SK-N-MC (cell line): ENCODE data around the gene TRIM49D1.
"Not testable (repeated sequence)": the region's sequence is repeated elsewhere in the genome, so short reads cannot be mapped to it uniquely, and the experiment has no call there.

Experiments
- EZH2 ChIP-seq: fragments of 200-600 bp; sonication (generic); IDR thresholded peaks from one replicate; pipeline ENCODE4 v1.6.1; 2017; ENCODE audit warnings: antibody characterized with exemption
- FOXP2 ChIP-seq: optimal IDR thresholded peaks from 2 replicates; pipeline ENCODE3; 2011; ENCODE audit warnings: mild to moderate bottlenecking, moderate library complexity; ENCODE audit not compliant: insufficient read depth; ENCODE audit errors: extremely low read length, control extremely low read depth
- POLR2AphosphoS5 ChIP-seq: IDR thresholded peaks from 2 replicates; pipeline ENCODE4 v1.6.1; 2012; ENCODE audit warnings: mild to moderate bottlenecking, low read depth, low read length, borderline replicate concordance

DNA sequence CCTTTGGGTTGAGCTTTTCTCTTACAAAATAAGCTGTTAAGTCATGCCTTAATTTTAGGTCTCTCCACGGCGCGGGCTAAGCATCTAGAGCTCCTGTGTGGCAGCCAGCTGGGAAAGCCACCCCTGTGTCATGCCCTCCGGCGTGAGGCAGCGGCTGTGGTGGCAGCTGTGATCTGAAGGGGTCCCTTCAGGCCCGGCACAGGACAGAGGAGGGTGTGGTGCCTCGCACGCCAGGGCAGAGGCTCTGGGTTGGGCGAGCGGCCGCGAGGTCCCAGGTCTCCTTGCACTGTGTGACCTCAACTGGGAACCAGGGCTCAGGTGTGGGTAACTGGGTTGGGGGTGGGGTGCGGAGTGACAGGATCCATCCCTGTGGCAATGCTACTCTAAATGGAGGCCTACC is 21.2 kb downstream of the TRIM49D1 start:
- not testable (repeated sequence) for TF ChIP-seq FOXP2, POLR2AphosphoS5, EZH2
